GM19463 (cell line): ENCODE results near the gene ADRA2C.
"Not testable (repeated sequence)": the region's sequence is repeated elsewhere in the genome, so short reads cannot be mapped to it uniquely, and the experiment has no call there.

Experiments
- ATAC-seq: cut with Tn5 transposase; IDR thresholded peaks from one replicate; pipeline ENCODE4 v1.9.1; 2021; ENCODE audit warnings: mild to moderate bottlenecking, moderate library complexity; ENCODE audit not compliant: unreplicated experiment

Gene ADRA2C

DNA sequence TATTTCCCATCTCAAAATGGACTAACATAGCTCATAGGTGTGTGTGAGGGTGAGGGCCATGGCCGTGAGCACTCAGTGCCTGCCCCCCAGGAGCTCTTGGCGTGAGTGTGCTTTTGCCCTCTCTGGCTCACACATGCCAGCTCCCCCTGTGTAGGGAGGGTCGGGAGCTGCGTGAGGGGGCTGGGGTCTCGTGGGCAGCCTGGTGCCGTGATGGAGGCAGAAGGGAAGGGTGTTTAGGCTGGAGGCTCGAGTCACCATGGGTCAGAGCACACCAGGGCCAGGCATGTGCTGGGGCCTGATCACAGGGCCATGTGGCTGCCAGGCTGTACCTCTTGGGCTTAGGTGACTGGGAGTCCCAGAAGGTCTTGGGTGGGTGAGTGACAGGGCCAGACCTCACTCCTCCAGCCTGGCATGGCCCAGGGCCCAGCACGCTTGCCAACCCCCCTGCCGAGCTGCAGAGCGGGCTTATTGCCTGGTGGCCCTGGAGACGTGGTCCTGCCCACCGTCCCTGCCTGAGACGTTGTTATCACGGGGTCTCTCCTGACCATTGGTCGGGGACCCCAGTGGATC lies 44.0 kb downstream of the ADRA2C start:
- no peak for ATAC-seq

DNA sequence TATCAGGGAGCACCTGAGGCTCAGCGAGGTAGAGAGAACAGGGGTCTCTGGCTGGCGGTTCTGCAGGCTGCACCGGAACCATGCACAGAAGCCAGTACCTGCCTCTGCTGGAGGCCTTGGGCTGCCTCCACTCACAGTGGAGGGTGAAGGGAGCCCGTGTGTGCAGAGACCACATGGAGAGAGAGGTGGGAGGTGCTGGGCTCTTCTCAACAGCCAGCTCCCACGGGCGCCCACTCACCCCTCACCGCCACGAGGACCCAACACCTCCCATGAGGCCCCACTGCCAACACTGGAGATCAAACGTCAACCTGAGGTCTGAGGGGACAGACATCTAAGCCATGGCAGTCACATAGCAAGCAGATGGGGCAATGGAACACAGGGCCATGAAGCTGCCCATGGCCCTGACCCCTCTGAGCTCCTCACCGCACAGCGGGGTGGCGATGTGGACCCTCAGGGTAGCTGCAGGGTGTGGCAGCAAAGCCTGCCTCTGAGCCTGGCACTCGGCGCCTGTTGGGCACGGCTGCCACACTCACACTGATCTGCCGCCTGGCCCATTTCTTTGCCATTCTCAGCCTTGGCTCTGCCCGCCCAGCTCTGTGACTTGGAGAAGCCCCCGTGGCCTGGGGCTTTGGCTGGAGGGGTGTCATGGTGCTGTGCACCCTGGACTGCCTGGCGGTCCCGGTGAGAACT lies 44.8 kb downstream of the ADRA2C start:
- no peak for ATAC-seq

DNA sequence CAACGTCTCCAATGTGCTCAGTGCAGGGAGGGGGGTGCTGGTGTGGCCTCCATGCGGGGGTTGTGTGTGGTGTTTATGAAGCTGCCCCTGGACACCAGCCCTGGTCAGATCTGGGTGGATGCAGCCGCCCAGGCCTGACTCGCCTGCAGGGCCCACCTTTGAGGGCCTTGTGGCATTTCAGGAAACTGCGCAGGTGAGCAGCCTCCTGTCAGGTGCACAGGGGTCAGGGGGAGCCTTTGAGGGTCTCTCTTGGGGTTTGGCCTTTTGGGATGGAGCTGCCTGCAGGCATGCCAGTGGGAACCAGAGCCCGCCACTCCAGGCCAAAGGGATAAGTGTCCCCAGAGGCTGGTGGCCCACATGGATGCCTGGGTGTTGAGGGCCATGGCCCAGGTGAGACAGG lies 45.4 kb downstream of the ADRA2C start:
- no peak for ATAC-seq

DNA sequence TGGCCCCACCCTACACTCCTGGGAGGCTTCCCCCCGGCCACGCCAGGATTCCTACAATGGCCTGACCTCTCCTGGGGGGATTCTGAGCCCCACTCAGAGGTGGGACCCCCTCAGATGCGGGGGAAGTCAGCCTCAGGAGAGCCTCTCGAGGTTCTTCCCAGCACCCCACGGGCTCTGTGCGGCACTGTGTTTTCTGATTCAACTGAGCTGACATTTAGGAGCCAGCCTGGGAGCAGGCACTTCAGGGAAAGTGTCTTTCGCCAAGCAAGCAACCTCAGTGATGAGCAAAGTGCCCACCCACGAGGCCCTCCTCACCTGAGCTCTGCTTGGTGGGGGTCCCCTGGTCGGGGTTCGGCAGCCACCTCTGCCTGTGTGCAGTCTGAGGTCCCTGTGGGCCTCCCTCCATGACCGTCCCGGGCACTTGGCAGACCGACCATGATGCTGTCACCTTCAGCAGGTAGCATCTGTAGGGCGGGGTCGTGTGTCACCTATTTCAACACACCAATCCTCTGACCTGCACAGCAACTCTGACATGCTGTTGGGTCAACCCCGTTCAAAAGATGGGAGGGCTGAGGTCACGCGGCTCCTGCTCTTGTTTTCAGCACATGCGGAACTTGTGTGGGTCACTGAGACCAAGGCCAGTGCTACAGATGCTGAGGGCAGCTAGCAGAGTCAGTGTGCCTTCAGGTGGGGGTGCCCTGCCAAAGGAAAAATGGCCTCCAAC lies 46.2 kb downstream of the ADRA2C start:
- ATAC-seq, result no peak

DNA sequence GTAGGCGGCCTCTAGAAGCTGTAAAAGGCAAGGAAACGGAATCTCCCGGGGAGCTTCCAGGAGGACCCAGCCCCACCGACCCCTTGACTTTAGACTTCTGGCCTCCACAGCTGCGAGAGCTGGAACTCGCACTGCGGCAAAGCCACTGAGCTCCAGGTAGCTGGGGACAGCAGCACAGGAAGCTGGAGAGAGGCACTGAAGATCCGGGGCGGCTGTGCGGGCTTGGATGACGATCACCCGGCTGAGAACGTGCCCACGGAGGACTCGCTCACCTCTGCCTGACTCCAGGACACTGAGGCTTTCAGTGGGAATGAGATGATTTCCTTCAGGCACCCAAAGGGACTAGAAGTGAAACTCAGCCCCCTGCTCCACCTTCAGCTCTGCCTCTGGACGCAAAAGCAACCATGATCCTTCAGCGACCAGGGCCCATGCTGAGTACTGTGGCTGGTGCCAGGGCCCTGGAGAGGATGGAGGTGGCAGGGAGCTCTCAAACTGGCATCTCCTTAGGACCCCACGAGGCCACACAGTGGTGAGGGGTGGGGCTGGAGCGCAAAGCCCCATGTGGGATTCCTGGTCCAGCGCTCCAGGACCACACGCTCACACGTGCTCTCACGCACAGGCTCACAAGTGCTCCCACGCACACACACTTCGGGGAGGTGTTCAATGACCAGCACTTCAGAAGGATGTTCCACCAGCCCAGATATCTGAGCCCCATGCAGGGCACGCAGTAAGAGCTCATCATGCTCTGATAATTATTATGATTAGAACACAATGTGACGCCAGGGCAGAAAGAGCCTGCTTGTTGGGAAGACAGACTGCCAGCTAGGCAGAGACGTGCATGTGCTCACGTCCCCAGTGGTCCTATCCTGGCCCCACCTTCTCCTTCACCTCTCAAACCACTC lies 47.2 kb downstream of the ADRA2C start:
- no peak for ATAC-seq

DNA sequence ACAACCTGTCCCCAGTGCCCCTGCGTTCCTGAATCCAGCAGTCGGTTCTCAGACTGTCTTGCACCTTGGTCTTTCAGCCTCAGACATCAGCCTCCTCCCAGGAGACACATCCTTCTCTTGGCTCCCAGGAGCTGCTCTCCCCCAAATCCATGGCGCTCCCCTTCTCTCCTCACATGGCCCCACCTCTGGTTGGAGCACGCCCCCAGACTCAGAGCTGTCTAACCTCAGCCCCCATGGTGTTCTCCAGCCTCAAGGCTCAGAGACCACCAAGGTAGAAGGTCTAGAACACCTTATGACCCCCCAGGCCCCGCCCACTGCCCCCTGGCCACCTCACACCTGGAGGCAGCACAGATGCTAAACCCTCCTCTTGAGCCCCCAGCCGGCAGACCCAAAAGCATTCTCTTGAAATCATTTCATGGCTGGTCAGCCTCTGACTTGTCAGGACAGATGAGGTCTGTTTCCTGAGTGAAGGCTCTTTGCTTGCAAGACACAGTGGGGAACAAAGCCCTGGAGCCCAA lies 47.9 kb downstream of the ADRA2C start:
- no peak for ATAC-seq

DNA sequence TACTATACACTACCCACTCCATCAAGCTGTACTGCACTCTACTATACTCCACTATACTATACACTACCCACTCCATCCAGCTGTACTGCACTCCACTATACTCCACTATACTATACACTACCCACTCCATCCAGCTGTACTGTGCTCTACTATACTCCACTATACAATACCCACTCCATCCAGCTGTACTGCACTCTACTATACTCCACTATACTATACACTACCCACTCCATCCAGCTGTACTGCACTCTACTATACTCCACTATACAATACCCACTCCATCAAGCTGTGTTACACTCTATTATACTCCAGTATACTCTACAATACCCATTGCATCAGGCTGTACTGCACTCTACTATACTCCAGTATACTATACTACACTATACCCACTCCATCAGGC lies 48.7 kb downstream of the ADRA2C start:
- not testable (repeated sequence) for ATAC-seq

DNA sequence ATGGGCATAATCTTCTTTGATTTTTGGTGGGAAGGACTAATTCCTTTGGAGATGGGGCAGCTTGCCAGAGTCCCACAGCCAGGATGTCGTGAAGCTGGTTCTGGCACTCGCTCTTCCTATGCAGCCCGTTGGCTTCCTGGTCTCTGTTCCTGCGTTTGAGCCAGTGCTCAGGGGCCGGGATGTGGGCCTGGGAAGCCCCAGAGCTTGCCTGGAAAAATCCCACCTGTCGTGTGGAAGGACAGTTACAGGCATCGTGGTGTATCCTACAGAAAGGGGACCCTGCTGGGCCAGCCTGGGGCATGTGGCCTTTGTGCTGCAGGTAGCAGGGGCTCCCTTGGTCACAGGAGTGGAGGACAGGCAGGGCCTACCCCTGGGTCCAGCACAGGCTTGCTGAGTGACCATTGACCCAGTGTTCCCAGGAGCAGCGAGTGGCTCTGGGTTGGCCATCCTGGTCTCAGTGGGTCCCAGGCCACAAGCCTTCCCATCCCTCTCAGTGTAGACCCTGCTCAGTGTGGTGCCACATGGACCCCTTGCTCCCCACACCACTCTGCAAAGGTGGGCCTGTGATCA lies 50.2 kb downstream of the ADRA2C start:
- ATAC-seq, result no peak

DNA sequence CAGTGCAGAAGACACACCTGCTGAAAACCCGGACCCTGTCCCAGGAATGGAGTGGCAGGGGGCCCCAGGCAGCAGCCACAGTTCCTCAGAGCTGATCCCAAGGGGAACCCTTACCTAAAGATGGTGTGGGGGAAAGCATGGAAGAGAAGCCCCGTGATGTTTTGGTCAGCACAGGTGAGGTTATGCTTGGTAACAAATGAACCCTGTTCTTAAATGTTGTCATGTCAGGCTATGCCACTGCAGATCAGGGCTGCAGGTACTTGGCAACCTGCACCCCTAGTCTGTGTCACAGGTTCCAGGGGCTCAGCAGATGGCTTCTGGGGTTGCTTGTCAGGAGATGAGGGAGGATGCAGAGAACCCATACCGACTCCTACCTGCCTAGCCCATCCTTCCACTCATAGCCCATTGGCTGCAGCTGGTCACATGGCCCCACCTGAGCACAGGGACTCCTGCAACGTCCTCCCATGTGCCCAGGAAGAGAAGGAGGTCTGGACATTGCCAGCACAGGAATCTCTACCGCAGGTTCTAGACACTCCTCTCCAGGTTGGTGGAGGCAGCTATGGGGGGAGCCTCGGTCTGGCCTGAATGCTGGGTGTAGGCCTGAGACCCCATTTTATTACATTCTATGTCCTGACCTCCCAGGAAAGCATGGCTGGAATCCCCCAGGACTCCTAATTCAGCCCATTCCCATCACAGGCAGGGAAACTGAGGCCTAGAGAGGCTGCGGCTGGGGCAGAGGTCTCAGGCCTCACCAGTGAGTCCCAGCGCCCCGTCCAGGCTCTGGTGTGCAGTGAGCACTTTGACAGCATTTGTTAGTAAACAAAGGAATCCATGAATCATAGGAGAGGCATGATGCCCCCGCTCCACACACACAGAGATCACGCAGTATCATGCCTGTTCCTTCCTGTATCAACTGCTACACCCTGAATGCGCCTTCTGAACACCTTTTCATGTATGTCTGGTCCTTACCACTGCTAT lies 51.1 kb downstream of the ADRA2C start:
- ATAC-seq, result no peak
